SU-DHL-6 (cell line): ENCODE measurements around the gene LBH.

ENCODE experiments used
- EZH2phosphoT487 ChIP-seq: fragments of 200-600 bp; sonication (generic), shearing (Covaris generic); conservative IDR thresholded peaks from 2 replicates; pipeline ENCODE4 v1.6.1; 2018; ENCODE audit warnings: mild to moderate bottlenecking, antibody characterized with exemption, low read length, moderate library complexity, mixed read lengths
- TF ChIP-seq, protein P1 (sequence below): fragments of 200-600 bp; sonication (generic); IDR thresholded peaks from one replicate; pipeline ENCODE4 v1.5.1; 2017; ENCODE audit warnings: antibody characterized with exemption, mild to moderate bottlenecking, low read length, moderate library complexity; ENCODE audit not compliant: insufficient read depth, poor library complexity, severe bottlenecking

DNA sequence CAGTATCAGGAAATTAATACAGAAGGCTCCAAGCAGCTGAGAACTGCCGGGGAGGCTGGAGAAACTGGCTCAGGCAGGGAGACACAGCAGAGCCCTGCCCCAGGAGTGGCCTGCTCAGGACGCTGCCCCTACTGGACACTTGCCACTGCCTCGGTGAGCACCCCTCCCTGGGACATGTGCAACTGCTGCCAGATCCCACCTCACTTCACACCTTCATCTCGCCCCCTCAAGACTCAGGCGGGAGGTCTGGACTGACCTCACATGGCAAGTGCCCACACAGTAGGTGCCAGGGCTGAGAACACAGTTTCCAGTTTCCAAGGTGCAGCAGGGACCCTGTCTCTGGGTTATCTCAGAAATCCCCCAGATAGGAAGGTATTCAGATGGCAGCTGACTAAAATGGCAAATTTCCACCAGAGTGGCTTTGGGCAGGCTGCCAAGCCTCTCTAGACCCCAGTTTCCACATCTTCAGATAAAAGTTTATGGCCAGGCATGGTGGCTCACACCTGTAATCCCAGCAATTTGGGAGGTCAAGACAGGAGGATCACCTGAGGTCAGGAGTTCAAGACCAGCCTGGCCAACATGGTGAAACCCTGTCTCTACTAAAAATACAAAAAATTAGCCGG, 33.7 kb upstream of the LBH start:
- TF ChIP-seq, protein P1, sequence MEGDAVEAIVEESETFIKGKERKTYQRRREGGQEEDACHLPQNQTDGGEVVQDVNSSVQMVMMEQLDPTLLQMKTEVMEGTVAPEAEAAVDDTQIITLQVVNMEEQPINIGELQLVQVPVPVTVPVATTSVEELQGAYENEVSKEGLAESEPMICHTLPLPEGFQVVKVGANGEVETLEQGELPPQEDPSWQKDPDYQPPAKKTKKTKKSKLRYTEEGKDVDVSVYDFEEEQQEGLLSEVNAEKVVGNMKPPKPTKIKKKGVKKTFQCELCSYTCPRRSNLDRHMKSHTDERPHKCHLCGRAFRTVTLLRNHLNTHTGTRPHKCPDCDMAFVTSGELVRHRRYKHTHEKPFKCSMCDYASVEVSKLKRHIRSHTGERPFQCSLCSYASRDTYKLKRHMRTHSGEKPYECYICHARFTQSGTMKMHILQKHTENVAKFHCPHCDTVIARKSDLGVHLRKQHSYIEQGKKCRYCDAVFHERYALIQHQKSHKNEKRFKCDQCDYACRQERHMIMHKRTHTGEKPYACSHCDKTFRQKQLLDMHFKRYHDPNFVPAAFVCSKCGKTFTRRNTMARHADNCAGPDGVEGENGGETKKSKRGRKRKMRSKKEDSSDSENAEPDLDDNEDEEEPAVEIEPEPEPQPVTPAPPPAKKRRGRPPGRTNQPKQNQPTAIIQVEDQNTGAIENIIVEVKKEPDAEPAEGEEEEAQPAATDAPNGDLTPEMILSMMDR, result no peak
- no peak for TF ChIP-seq EZH2phosphoT487
